Fibroblast of lung (primary cell): ENCODE measurements around the gene RIPOR2.
"Not testable (repeated sequence)": the region's sequence is repeated elsewhere in the genome, so short reads cannot be mapped to it uniquely, and the experiment has no call there.

Experiments used
- CTCF ChIP-seq, 2 donors: IDR thresholded peaks in 1 of 2; conservative IDR thresholded peaks in 1 of 2; 1 replicate in 1 of 2; 2 replicates in 1 of 2; pipeline ENCODE4 v1.5.1; 2011 to 2012; ENCODE audit warnings: low read length in 2 of 2, control low read depth in 1 of 2, inconsistent platforms in 1 of 2, low read depth in 1 of 2, mild to moderate bottlenecking in 1 of 2
- EZH2 ChIP-seq: IDR thresholded peaks from 2 replicates; pipeline ENCODE4 v1.5.1; 2012; ENCODE audit warnings: low read length, control low read depth, mild to moderate bottlenecking; ENCODE audit errors: missing control alignments

- TF ChIP-seq CTCF (conservative IDR thresholded peaks at IDR 0.05 in 1 of 2, IDR thresholded peaks at IDR 0.05 in 1 of 2; ENCODE audit: low read depth in 1 of 2, low read length in 2 of 2); EZH2: not testable (repeated sequence)
Measured at GRCh38 chr6:24765968-24766367, 169.8 kb downstream of the RIPOR2 start.
